SH-SY5Y (cell line): ENCODE results near the gene CLDN15.

Source experiments
- GATA2 ChIP-seq: IDR thresholded peaks from 2 replicates; pipeline ENCODE4 v1.6.1; 2011; ENCODE audit warnings: mild to moderate bottlenecking, low read depth, low read length
- GATA3 ChIP-seq: IDR thresholded peaks from 2 replicates; pipeline ENCODE4 v1.6.1; 2011; ENCODE audit warnings: low read depth, mild to moderate bottlenecking, low read length, moderate library complexity

CLDN15 gene

DNA sequence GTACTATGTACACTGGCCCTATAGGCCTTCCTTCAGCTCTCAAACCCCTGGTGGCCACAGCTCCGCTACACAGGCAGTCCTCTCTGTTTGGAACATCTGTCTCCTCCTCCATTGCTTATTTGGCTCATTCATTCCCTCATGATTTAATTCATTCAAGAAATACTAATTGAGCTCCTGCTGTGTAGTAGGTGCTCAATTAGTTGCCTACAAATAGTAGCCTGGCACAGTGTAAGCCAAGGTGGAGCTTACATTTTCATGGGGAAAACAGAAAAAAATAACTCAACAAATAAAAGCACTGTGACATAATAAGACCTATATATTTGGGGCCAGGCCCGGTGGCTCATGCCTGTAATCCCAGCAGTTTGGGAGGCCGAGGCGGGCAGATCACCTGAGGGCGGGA lies 10.7 kb upstream of the CLDN15 start:
- TF ChIP-seq GATA3 (no peak), GATA2 (no peak)

DNA sequence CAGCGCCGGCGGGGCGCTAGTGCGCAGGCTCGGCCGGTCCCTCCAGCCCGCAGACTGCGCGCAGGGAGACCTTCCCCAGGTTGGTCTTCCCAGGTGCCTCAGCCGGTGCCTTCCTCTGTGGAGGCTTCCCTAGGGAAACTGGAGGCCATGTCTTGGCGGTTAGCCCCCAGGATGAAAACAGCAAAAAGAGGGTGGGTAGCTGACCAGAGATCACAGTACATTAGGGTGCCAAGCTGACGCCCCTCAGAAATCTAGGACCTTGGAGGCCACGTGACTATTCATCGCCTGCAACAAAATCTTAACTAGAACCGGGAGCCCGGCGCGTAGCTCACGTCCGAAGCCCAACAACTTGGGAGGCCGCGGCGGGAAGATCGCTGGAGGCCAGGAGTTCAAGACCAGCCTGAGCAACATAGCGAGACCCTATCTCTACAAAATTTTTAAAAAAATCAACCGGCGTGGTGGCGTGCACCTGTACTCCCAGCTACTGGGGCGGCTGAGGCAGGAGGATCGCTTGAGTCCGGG lies 7.6 kb upstream of the CLDN15 start:
- TF ChIP-seq GATA3 (no peak), GATA2 (no peak)

DNA sequence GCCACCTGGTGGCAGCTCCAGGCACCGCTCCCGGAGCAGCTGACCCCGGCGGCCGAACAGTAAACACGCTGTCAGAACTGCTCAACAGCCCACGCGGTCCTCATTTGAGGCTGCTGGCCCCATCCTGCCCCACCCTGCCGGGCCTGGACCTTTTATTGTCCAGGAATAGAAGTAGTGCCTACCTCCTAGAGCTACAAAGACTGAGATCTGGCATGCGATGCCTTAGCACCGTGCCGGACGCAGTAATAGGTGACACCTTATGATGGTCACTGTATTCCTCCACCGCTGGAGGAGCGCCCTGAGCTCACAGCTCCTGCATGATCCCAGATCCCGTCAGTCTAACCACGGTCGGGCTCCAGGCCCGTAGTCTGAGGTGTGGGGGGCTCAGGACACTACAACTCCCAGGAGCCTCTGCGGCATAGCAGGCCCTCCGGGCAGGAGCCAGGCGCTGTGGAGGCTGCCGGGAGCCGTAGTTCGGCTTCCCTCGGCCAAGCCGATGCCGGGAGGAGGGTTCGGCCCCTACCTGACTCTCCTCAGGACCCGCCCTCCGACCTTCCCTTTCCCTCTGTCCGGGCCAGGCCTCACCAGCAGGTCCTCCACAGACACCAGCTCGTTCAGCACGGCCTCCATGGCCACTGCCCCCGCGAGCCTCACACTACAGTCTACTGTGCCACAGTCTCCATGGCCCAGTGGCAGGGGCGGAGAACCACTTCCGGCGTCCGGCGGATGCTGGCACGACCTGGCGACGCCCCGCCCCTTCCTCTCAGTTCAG lies 7.0 kb upstream of the CLDN15 start, which contains the start of gene FIS1:
Gene FIS1, minus strand, starts transcription at position 707 of the 772 bp plus-strand sequence. Its CDS starts 77 bp downstream, at position 630.
- no peak for TF ChIP-seq GATA2
- no peak for TF ChIP-seq GATA3

DNA sequence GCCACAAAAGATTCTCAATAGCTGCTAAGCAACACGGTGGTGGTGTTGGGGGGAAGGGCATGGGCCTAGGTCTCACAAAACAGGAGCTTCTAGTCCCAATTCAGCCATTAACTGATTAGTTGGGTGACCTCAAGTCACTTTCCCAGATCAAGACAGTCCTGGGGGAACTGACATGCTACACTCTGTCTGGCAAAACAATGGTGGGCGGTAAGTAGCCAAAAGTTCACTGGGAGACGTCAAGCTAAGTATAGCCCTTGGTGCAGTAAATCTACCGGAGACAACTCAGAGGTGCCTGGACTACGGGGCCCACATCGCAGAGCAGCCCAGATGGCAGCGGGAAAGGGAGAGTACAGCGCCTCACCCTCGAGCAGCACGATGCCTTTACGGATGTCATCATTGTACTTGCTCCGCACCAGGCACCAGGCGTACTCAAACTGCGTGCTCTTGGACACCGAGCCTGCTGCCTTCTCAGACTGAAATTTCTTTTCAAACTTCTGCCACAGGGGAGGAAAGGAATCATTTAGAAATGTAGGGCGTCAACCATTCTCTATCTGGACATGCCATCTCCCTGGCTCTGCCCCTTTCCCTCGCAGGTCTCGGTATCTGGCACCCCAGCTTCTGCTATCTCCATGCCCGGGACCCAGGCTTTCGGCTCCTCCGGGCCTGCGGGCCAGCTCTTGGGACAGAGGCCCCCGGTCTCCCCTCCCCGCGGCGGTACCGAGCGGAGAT lies 6.2 kb upstream of the CLDN15 start:
- peak; percentile 87 for TF ChIP-seq GATA2
- no peak for TF ChIP-seq GATA3

DNA sequence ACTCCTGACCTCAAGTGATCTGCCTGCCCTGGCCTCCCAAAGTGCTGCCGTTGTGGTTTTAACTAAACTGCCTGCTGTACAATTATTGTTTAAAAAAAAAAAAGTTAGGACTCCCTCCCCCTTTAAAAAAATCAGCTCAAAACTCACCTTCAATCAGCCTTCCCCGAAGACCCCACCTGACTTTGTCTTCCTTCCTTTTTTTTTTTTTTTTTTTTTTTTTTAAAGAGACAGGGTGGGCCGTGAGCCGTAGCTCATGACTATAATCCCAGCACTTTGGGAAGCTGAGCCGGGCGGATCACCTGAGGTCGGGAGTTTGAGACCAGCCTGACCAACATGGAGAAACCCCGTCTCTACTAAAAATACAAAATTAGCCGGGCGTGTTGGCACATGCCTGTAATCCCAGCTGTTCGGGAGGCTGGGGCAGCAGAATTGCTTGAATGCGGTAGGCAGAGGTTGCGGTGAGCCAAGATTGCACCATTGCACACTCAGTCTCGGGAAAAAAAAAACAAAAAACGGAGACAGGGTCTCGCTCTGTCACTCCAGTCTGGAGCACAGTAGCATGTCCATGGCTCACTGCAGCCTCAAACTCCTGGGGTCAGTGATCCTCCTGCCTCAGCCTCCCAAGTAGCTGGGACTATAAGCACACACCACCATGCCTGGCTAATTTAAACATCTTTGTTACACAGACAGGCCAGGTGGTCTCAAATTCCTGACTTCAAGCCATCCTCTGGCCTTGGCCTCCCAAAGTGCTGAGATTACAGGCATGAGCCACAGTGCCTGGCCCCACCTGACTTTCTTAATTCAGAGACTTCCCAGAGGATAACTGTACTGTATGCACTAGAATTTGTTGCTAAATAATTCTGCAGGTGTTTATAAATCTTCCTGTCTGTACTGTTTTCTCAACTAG lies 4.1 kb upstream of the CLDN15 start:
- TF ChIP-seq GATA3 = no peak
- TF ChIP-seq GATA2 = no peak

DNA sequence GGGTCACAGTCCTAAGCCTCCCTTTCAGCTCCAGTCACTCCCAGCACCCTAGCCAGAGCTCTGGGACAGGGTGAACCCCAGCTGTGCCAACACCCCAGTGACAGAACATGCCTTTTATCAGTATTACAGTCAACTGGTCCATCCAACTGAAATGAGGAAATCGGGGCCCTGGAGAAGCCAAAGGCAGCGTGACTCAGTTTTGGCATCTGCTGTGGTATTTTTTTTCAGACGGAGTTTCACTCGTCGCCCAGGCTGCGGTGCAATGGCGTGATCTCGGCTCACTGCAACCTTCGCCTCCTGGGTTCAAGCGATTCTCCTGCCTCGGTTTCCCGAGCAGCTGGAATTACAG lies 3.4 kb upstream of the CLDN15 start:
- TF ChIP-seq GATA2 (no peak), GATA3 (no peak)

DNA sequence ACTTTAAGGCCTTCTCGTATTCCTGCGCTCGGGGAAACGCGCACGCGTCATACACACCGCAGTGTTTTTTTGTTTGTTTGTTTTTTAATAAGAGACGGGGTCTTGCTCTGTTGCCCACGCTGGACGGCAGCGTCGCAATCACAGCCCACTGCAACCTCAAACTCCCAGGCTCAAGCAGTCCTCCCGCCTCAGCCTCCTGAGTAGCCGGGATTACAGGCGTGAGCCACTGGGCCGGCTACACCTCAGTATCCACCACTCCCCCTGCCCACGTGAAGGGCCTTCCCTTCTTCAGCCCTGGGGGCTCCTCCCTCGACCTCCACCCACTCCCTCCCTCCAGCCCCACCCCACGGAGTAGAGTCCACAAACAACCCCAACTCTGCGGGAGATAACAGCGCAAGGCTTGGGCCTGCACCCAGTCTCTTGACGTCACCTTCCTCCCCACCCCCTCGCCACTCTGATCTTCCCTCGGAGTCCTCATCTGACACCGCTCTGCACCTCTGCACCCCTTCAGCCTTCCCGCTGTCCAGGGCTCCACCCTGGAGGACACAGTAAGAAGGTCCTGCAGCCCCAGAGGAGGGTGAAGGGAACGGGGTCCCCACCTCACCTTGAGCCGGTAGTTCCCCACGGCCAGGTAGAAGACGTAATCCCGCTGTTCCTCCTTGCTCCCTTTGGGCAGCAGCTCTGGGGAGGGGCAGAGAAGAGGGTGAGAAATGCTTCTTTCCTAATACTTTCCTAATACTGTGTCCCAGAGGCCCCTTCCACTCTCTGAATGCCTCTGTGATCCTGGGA lies 2.8 kb upstream of the CLDN15 start:
- TF ChIP-seq GATA2 = no peak
- no peak for TF ChIP-seq GATA3

DNA sequence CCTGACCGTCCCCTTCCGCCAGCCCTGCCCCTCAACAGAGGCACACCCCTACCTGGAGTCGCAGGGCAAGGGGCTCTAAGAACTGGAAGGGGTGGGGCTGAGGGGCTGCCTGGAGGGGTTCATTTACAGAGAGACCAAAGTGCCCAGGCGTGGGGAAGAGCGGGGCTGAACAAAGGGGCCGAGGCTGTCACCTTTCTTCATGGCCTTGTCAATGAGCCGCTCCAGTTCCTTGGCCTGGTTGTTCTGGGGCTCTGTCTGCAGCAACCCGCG lies 2.3 kb upstream of the CLDN15 start:
- TF ChIP-seq GATA3 (no peak), GATA2 (no peak)

DNA sequence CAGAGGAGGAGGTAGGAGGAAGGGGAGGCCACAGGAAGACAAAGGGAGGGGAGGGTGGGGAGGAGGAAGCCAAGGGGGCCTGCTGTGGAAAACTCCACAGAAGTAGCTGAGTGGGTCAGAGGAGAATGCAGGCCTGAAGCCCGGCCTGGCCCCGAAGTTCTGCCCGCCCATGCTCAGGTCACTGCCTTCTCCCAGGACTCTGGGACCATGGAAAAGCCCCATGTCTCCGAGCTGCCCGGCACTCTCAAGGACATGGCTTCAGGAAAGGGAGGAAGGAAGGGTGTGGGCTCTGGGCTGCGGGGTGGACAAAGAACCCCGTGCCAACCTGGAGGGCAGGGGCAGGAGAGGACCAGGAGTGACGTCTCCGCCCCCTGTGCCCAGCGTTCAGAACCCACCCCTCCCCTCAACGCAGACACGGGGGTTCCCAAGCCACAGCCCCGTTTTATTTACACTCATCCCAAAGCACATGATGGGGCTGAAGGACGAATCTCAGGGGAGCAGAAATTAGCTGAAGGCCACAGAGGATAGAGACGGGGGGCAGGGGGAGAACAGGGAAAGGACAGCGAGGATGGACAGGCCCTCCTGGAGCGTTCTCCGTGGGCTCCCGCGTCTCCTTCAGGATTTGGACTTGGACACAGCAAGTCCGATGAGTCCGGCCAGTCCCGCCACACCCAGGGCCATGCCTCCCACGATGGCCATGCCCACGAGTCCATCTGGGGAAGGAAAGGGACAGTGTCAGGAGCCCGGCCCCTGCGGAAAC lies 1.8 kb upstream of the CLDN15 start:
- TF ChIP-seq GATA3 = no peak
- no peak for TF ChIP-seq GATA2

DNA sequence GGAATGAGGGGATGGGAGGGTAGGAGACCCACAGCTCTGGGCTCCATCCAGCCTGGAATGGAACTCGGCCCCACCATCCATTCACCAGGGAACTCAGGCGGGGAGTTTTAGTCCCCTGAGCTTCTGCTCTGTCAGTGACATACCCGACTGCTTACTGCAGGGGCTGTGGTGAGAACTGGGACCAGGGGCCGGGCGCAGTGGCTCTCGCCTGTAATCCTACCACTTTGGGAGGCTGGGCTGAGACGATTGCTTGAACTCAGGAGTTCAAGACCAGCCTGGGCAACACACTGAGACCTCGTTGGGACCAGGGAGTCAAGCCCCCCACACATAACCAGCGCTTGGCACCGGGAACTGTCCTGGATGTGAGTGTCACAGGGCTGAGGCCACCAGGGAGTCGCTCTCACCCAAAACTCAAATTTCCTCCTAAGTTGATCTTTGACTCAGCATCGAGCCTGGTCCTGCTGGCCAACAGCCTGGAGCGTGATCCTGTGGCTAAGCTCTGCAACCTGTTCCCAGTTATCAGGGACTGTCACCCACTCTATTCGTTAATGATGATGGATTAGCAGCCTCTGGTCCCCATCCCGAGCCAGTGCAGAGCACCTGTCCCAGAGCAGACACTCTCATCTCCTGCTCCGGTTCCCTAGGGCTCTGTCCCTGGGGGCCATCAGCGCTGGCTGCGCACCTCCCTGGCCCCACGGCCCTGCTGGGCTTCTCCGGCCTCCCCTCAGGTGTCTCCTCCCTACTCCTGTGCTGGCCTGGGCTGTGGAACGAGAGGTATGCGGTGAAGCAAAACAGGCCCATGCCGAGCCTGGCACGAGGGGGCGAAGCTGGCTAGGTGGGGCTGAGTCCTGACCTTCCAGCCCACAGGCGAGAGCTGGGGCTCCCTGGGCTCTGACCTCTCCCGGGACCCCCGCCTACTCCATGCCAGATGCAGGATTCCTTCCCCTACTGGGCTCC lies 902 bp upstream of the CLDN15 start:
- no peak for TF ChIP-seq GATA3
- TF ChIP-seq GATA2 = no peak

DNA sequence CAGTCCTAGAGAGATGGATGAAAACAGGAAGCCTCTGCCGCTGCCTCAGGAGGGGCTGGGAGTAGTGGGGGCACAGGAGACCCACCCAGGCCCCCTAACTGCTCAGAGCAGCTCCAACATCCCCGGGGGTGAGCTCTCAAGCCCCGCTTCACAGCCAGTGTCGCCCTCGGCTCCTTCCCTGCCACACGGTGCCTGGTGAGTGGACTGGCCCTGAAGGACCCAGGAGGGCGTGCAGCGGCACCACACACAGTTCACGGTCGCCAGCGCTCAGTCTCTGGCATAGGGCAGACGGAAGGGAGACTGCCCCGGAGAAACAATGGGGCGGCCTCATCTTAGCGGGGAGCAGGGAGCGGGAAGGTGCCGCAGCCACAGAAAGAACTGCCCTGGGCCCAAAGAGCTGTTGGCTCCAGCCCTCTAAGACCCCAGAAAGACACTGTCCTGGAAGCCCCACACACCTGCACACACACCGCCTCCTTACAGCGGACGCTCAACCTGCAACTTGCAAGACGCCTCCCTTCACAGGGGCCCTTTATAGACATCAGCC lies 1.2 kb downstream of the CLDN15 start:
- TF ChIP-seq GATA2 (no peak), GATA3 (no peak)

DNA sequence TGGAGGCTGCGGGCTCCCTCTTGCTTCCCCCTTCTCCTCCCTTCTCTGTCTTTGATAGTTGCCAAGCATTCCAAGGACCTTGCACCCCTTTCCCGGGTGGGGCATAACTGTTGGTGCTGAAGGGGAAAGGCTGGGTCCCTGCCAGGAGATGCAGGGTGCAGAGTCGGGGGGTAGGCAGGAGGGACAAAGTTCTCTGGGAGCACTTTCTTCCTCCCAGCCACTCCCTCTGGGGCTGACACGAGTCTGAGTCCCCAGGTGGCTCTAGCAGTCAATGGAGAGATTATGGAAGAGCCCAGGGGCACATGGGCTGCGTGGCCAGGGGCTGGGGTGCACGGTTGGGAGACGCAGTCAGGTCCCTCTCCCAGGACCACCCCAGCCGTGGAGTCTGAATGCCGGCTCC lies 2.1 kb downstream of the CLDN15 start:
- TF ChIP-seq GATA2 (no peak), GATA3 (no peak)
